SK-N-SH treated with all-trans-retinoic acid at 6 μM for 48 hours (cell line): ENCODE results near the gene HSPB6.

Source experiments
- ATAC-seq: fragments of 200-7000 bp; cut with Tn5 transposase; 3 replicates; pipeline ENCODE4 v1.9.1; 2020; ENCODE audit warnings: mild to moderate bottlenecking, moderate library complexity
- CSDC2 ChIP-seq: fragments of 250-450 bp; sonication (Bioruptor Pico); IDR thresholded peaks from 2 replicates; pipeline ENCODE4 v1.5.0; 2020; ENCODE audit warnings: mild to moderate bottlenecking, moderate library complexity
- ESRRG ChIP-seq: fragments of 250-450 bp; sonication (Bioruptor Pico); IDR thresholded peaks from 2 replicates; pipeline ENCODE4 v1.6.1; 2021; ENCODE audit warnings: mild to moderate bottlenecking
- GLIS3 ChIP-seq: fragments of 250-450 bp; sonication (Bioruptor Pico); IDR thresholded peaks from 2 replicates; pipeline ENCODE4 v1.5.0; 2020; ENCODE audit warnings: mild to moderate bottlenecking, moderate library complexity
- ISL1 ChIP-seq: fragments of 250-450 bp; sonication (Bioruptor Pico); IDR thresholded peaks from 2 replicates; pipeline ENCODE4 v2.1.2; 2022; ENCODE audit warnings: mild to moderate bottlenecking, moderate library complexity
- OSR1 ChIP-seq: fragments of 250-450 bp; sonication (Bioruptor Pico); IDR thresholded peaks from 2 replicates; pipeline ENCODE4 v1.8.0; 2022; ENCODE audit warnings: moderate library complexity, mild to moderate bottlenecking, inconsistent platforms
- RARB ChIP-seq: fragments of 250-450 bp; sonication (Bioruptor Pico); IDR thresholded peaks from 2 replicates; pipeline ENCODE4 v1.8.0; 2021; ENCODE audit warnings: mild to moderate bottlenecking, moderate library complexity
- SNAI2 ChIP-seq: fragments of 250-450 bp; sonication (Bioruptor Pico); IDR thresholded peaks from 2 replicates; pipeline ENCODE4 v1.5.0; 2020; ENCODE audit warnings: mild to moderate bottlenecking, moderate library complexity
- TCF4 ChIP-seq: fragments of 250-450 bp; sonication (Bioruptor Pico); IDR thresholded peaks from 2 replicates; pipeline ENCODE4 v1.8.0; 2021; ENCODE audit warnings: mild to moderate bottlenecking, moderate library complexity, borderline replicate concordance
- TOX ChIP-seq: fragments of 250-450 bp; sonication (Bioruptor Pico); IDR thresholded peaks from 2 replicates; pipeline ENCODE4 v1.8.0; 2021; ENCODE audit warnings: mild to moderate bottlenecking, moderate library complexity, borderline replicate concordance
- ZC3H10 ChIP-seq: fragments of 250-450 bp; sonication (Bioruptor Pico); IDR thresholded peaks from 2 replicates; pipeline ENCODE4 v1.5.1; 2021; ENCODE audit warnings: mild to moderate bottlenecking, moderate library complexity
- ZFP30 ChIP-seq: fragments of 450-650 bp; formaldehyde crosslinking; IDR thresholded peaks from 2 replicates; pipeline ENCODE4 v1.5.0; 2022; ENCODE audit warnings: mild to moderate bottlenecking, moderate library complexity
- ZNF70 ChIP-seq: fragments of 450-650 bp; formaldehyde crosslinking; IDR thresholded peaks from 2 replicates; pipeline ENCODE4 v1.5.0; 2020; ENCODE audit warnings: mild to moderate bottlenecking, moderate library complexity
- ZNF8 ChIP-seq: fragments of 450-650 bp; formaldehyde crosslinking; IDR thresholded peaks from 2 replicates; pipeline ENCODE4 v1.5.0; 2020; ENCODE audit warnings: mild to moderate bottlenecking, moderate library complexity
- TF ChIP-seq, protein P1 (sequence below): fragments of 250-450 bp; sonication (Bioruptor Pico); IDR thresholded peaks from 2 replicates; pipeline ENCODE4 v1.5.0; 2020; ENCODE audit warnings: mild to moderate bottlenecking, moderate library complexity
- TF ChIP-seq, protein P2 (sequence below): fragments of 250-450 bp; sonication (Bioruptor Pico); IDR thresholded peaks from 2 replicates; pipeline ENCODE4 v1.5.1; 2020; ENCODE audit warnings: low read depth, mild to moderate bottlenecking, moderate library complexity
- TF ChIP-seq, protein P3 (sequence below): fragments of 250-450 bp; sonication (Bioruptor Pico); IDR thresholded peaks from 2 replicates; pipeline ENCODE4 v1.8.0; 2020; ENCODE audit warnings: mild to moderate bottlenecking, moderate library complexity, borderline replicate concordance

Gene HSPB6

DNA sequence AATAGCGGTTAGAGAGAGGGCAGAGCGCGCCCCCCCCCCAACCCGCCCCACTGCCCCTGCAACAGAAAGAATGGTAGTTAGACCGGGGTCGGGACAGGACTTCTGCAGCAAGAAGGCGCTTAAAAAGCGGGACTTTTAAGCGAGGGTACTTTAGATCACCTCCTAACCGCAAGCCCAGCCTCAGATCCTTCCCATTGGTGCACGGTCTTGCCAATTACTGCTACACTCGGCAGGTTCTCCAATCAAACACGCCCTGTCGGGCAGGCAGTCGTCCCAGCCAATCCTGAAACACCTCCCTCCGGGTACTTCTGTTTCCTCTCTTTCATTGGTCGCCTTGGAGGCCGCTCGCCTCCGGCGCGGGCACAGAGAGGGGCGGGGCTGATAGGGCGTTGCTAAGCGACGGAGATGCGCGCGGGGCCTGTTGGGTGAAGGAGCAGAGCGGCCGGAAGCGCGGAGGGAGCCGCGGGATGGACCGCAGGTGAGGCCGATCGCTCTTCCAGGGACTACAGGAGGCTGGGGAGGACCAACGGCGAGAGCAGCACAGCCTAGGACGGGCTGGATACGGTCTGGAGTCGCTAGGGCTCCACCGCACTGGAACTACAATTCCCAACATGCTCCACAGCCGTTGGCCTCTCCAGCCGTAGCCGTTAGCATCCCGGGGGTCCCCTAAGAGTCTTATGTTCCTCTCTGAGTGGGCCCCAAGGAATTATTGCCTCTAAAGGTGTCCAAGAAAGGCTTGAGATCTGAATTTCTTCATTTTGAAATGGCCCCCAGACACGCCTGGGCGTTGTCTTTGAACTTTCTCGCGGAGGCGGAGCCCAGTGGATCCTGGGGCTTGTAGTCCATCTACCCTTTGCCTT, 1.1 kb upstream of the HSPB6 start, which contains the start of gene PROSER3:
Gene PROSER3 (plus strand): TSS at position 428 of the 860 bp plus-strand sequence. CDS start 40 bp downstream, at position 468.
- peak; percentile 96 for ATAC-seq
- no peak for TF ChIP-seq ZNF8
- TF ChIP-seq, protein P1, sequence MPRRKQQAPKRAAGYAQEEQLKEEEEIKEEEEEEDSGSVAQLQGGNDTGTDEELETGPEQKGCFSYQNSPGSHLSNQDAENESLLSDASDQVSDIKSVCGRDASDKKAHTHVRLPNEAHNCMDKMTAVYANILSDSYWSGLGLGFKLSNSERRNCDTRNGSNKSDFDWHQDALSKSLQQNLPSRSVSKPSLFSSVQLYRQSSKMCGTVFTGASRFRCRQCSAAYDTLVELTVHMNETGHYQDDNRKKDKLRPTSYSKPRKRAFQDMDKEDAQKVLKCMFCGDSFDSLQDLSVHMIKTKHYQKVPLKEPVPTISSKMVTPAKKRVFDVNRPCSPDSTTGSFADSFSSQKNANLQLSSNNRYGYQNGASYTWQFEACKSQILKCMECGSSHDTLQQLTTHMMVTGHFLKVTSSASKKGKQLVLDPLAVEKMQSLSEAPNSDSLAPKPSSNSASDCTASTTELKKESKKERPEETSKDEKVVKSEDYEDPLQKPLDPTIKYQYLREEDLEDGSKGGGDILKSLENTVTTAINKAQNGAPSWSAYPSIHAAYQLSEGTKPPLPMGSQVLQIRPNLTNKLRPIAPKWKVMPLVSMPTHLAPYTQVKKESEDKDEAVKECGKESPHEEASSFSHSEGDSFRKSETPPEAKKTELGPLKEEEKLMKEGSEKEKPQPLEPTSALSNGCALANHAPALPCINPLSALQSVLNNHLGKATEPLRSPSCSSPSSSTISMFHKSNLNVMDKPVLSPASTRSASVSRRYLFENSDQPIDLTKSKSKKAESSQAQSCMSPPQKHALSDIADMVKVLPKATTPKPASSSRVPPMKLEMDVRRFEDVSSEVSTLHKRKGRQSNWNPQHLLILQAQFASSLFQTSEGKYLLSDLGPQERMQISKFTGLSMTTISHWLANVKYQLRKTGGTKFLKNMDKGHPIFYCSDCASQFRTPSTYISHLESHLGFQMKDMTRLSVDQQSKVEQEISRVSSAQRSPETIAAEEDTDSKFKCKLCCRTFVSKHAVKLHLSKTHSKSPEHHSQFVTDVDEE (CRISPR knock-in tag): 0 out of 2 replicates have a peak, but pooled peaks have one; percentile 49

DNA sequence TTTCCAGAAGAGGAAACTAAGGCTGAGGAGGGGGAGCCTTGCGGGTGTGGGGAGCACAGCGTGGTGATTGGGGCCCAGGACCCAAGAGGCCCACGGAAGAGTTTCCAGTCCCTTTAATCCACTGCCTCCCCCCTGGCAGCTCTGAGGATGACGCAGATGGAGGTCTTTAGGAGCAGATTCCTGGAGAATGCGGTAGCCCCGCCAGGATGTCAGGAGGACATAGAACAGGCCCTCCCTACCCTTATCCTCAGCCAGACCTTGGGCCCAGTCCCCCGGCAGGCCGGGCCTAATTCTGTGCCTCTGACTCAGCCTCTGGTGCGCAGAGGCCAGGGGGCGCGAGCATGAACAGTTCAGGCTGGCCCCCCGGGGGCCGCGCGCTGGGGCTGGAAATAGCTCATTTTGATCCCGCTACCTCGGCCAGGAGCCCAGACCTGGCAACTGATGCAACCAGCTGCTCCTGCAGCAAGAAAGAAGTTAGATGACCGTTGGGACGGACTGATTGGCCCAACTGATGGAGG, 461 bp upstream of the HSPB6 start:
- TF ChIP-seq ZFP30 (CRISPR knock-in tag) (no peak), CSDC2 (CRISPR knock-in tag) (peak; percentile 39; the same call in 1 of the 2 replicates), TCF4 (CRISPR knock-in tag) (peak; percentile 38; the same call in 1 of the 2 replicates), OSR1 (CRISPR knock-in tag) (no peak)
- TF ChIP-seq, protein P2, sequence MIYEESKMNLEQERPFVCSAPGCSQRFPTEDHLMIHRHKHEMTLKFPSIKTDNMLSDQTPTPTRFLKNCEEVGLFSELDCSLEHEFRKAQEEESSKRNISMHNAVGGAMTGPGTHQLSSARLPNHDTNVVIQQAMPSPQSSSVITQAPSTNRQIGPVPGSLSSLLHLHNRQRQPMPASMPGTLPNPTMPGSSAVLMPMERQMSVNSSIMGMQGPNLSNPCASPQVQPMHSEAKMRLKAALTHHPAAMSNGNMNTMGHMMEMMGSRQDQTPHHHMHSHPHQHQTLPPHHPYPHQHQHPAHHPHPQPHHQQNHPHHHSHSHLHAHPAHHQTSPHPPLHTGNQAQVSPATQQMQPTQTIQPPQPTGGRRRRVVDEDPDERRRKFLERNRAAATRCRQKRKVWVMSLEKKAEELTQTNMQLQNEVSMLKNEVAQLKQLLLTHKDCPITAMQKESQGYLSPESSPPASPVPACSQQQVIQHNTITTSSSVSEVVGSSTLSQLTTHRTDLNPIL: peak; percentile 56; the same call in 1 of the 2 replicates
- TF ChIP-seq, protein P3, sequence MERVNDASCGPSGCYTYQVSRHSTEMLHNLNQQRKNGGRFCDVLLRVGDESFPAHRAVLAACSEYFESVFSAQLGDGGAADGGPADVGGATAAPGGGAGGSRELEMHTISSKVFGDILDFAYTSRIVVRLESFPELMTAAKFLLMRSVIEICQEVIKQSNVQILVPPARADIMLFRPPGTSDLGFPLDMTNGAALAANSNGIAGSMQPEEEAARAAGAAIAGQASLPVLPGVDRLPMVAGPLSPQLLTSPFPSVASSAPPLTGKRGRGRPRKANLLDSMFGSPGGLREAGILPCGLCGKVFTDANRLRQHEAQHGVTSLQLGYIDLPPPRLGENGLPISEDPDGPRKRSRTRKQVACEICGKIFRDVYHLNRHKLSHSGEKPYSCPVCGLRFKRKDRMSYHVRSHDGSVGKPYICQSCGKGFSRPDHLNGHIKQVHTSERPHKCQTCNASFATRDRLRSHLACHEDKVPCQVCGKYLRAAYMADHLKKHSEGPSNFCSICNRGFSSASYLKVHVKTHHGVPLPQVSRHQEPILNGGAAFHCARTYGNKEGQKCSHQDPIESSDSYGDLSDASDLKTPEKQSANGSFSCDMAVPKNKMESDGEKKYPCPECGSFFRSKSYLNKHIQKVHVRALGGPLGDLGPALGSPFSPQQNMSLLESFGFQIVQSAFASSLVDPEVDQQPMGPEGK (CRISPR knock-in tag): peak; percentile 92; the same call in 1 of the 2 replicates
- TF ChIP-seq, all 23 proteins: peak for 4
- ATAC-seq: peak; percentile 74

DNA sequence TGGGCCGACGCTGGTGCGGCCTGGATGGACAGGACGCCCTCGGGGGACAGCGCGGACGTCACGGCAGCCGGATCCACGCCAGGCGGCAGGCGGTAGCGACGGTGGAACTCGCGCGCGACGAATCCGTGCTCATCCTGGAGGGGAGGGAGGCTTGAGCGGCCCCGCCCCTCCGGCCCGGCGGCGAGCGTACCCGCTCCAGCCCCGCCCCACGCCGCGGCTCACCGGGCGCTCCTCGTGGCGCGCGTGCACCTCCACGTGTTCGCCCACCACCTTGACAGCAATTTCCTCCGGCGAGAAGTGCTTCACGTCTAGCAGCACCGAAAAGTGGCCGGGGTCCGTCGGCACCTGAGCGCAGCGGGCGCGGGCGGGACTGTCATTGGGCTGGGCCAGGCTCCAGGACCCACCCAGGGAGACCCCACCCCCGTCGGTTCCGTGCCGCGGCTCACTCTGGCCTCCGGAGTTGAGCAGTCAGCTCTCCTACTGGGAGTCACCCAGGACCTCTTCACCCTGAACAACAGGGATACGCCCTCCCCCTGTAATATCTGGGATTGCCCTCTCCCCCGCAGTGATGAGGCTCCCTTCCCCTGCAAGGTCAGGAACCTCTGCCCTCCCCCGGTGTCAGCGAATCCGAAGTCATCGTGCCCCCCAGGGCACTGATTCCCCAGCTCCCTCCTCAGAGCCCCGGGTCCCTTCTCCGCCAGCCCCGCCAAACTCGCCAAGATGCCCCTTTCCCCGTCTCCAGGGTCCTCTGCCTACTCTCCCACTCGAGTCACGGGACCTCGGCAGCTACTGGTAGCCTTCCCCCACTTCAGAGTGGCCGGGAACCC, 1.1 kb downstream of the HSPB6 start:
- no peak for ATAC-seq
- TF ChIP-seq, protein P2: no peak
- TF ChIP-seq ZNF70 (CRISPR knock-in tag) (no peak), ZNF8 (no peak), ESRRG (CRISPR knock-in tag) (no peak), ISL1 (CRISPR knock-in tag) (no peak), GLIS3 (CRISPR knock-in tag) (no peak), TOX (CRISPR knock-in tag) (no peak), SNAI2 (CRISPR knock-in tag) (no peak), RARB (no peak), ZC3H10 (no peak)
- TF ChIP-seq, protein P1 (CRISPR knock-in tag): no peak
